ENCODE results near the gene BRINP1.

BRINP1 gene

GRCh38 chr9:119322184-119322583 is 47.1 kb downstream of the BRINP1 start:
- no peak for TF ChIP-seq CTCF (IDR thresholded peaks at IDR 0.05)
- Histone ChIP-seq H3K27me3 (no peaks in the 10 kb centered on the region), H3K4me3 (ENCODE audit: low read depth in 1 of 2, low read length in 1 of 2) (no peak overlapping the region), H3K4me1 (ENCODE audit: control insufficient read depth in 1 of 2, insufficient read depth in 1 of 2, low read depth in 1 of 2, low read length in 1 of 2) (no peaks in the 10 kb centered on the region), H3K36me3 (no peaks in the 10 kb centered on the region), H3K27ac (no peak overlapping the region), H3K9me3 (no peaks in the 10 kb centered on the region)

- H3K4me1 ChIP-seq (ENCODE audit: control insufficient read depth in 1 of 2, insufficient read depth in 1 of 2, low read depth in 1 of 2, low read length in 1 of 2): no peaks in the 10 kb centered on the region
- H3K36me3 ChIP-seq: no peaks in the 10 kb centered on the region
- H3K9me3 ChIP-seq: no peaks in the 10 kb centered on the region
- TF ChIP-seq CTCF (IDR thresholded peaks at IDR 0.05): no peak
- no peak overlapping the region for H3K4me3 ChIP-seq (ENCODE audit: low read depth in 1 of 2, low read length in 1 of 2)
- H3K27me3 ChIP-seq: no peaks in the 10 kb centered on the region
- no peak overlapping the region for H3K27ac ChIP-seq
Observed at GRCh38 chr9:119318371-119318770, 50.9 kb downstream of the BRINP1 start.

- no peak for TF ChIP-seq CTCF (IDR thresholded peaks at IDR 0.05)
- H3K27me3 ChIP-seq: no peaks in the 10 kb centered on the region
- H3K9me3 ChIP-seq: no peaks in the 10 kb centered on the region
- no peaks in the 10 kb centered on the region for H3K36me3 ChIP-seq
- H3K27ac ChIP-seq: no peak overlapping the region
- no peak overlapping the region for H3K4me3 ChIP-seq (ENCODE audit: low read depth in 1 of 2, low read length in 1 of 2)
- H3K4me1 ChIP-seq (ENCODE audit: control insufficient read depth in 1 of 2, insufficient read depth in 1 of 2, low read depth in 1 of 2, low read length in 1 of 2): no peaks in the 10 kb centered on the region
Observed at GRCh38 chr9:119313846-119314245, 55.4 kb downstream of the BRINP1 start.

- TF ChIP-seq CTCF (IDR thresholded peaks at IDR 0.05): no peak
- Histone ChIP-seq H3K9me3 (no peaks in the 10 kb centered on the region), H3K4me1 (ENCODE audit: control insufficient read depth in 1 of 2, insufficient read depth in 1 of 2, low read depth in 1 of 2, low read length in 1 of 2) (no peaks in the 10 kb centered on the region), H3K27me3 (no peaks in the 10 kb centered on the region), H3K4me3 (ENCODE audit: low read depth in 1 of 2, low read length in 1 of 2) (no peak overlapping the region), H3K36me3 (no peaks in the 10 kb centered on the region), H3K27ac (no peak overlapping the region)
Observed at GRCh38 chr9:119310741-119311140, 58.5 kb downstream of the BRINP1 start.

- no peak for TF ChIP-seq CTCF (IDR thresholded peaks at IDR 0.05)
- Histone ChIP-seq H3K36me3 (no peaks in the 10 kb centered on the region), H3K4me3 (ENCODE audit: low read depth in 1 of 2, low read length in 1 of 2) (no peak overlapping the region), H3K27me3 (no peaks in the 10 kb centered on the region), H3K27ac (no peak overlapping the region), H3K4me1 (ENCODE audit: control insufficient read depth in 1 of 2, insufficient read depth in 1 of 2, low read depth in 1 of 2, low read length in 1 of 2) (no peaks in the 10 kb centered on the region), H3K9me3 (no peaks in the 10 kb centered on the region)
Observed at GRCh38 chr9:119307471-119307870, 61.8 kb downstream of the BRINP1 start.

GRCh38 chr9:119304555-119304954 is 64.7 kb downstream of the BRINP1 start:
- H3K4me3 ChIP-seq (ENCODE audit: low read depth in 1 of 2, low read length in 1 of 2): no peak overlapping the region
- no peaks in the 10 kb centered on the region for H3K27me3 ChIP-seq
- H3K36me3 ChIP-seq: no peaks in the 10 kb centered on the region
- no peaks in the 10 kb centered on the region for H3K9me3 ChIP-seq
- no peak for TF ChIP-seq CTCF (IDR thresholded peaks at IDR 0.05)
- H3K27ac ChIP-seq: no peak overlapping the region
- H3K4me1 ChIP-seq (ENCODE audit: control insufficient read depth in 1 of 2, insufficient read depth in 1 of 2, low read depth in 1 of 2, low read length in 1 of 2): no peaks in the 10 kb centered on the region
